DOHH2 (cell line): ENCODE results near the gene CPA3.

Source experiments
- EZH2phosphoT487 ChIP-seq: fragments of 200-600 bp; sonication (generic); IDR thresholded peaks from 2 replicates; pipeline ENCODE4 v1.6.1; 2017; ENCODE audit warnings: borderline replicate concordance, mild to moderate bottlenecking, antibody characterized with exemption, low read length, moderate library complexity, mixed read lengths
- TF ChIP-seq, protein P1 (sequence below): fragments of 200-600 bp; sonication (generic); IDR thresholded peaks from one replicate; pipeline ENCODE4 v1.5.1; 2014; ENCODE audit warnings: antibody characterized with exemption, mild to moderate bottlenecking, low read depth, low read length; ENCODE audit not compliant: poor library complexity, severe bottlenecking

DNA sequence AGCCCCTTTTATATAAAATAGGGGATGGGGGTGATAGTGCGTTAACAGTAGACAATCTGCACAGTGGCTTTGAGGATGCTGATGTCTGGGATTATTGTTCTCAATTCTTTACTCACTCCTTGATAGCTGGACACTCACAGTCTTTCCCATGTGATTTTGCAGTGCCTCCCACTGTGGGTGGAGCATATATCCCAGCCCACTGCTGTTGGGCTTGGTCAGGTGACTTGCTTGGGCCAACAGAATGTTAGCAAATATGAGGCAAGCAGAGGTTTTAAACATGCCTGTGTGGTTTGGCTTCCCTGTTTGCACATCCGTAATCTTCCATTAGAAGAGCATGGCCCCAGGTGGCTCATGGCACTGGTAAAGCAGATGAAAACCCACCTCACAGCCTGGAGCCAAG is 46.5 kb downstream of the CPA3 start:
- TF ChIP-seq, protein P1, sequence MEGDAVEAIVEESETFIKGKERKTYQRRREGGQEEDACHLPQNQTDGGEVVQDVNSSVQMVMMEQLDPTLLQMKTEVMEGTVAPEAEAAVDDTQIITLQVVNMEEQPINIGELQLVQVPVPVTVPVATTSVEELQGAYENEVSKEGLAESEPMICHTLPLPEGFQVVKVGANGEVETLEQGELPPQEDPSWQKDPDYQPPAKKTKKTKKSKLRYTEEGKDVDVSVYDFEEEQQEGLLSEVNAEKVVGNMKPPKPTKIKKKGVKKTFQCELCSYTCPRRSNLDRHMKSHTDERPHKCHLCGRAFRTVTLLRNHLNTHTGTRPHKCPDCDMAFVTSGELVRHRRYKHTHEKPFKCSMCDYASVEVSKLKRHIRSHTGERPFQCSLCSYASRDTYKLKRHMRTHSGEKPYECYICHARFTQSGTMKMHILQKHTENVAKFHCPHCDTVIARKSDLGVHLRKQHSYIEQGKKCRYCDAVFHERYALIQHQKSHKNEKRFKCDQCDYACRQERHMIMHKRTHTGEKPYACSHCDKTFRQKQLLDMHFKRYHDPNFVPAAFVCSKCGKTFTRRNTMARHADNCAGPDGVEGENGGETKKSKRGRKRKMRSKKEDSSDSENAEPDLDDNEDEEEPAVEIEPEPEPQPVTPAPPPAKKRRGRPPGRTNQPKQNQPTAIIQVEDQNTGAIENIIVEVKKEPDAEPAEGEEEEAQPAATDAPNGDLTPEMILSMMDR, result no peak
- no peak for TF ChIP-seq EZH2phosphoT487
